OCI-LY3 (cell line): ENCODE measurements around the gene KIF1A.

Source experiments
- CTCF ChIP-seq: fragments of 200-600, 300-600 bp; sonication (generic); IDR thresholded peaks from 2 replicates; pipeline ENCODE4 v1.5.1; 2014; ENCODE audit warnings: antibody characterized with exemption, low read length, low read depth
- EZH2phosphoT487 ChIP-seq: fragments of 200-600 bp; shearing (Covaris generic); IDR thresholded peaks from 2 replicates; pipeline ENCODE4 v1.6.1; 2018; ENCODE audit warnings: antibody characterized with exemption, mixed run types, low read depth

GRCh38 chr2:240806006-240806405, 14.0 kb downstream of the KIF1A start:
- TF ChIP-seq CTCF = no peak
- no peak for TF ChIP-seq EZH2phosphoT487
